IMR-90 (cell line): ENCODE data around the gene KCNE2. TPM values are rescaled to one million over a fixed set of nuclear protein-coding genes. Genes with fewer than 3 reads are reported as not detected.

Experiments used
- ATAC-seq: fragments of 200-7000 bp; cut with Tn5 transposase; 2 replicates; pipeline ENCODE4 v1.9.1; 2020; ENCODE audit warnings: low read depth, mild to moderate bottlenecking, moderate library complexity
- BruUV-seq: library from RNA; stranded (reverse); fragments of 400-500 nt; replicated peaks from 2 replicates; lab custom pipeline; 2021; lab: Mats Ljungman, UMichigan
- CTCF ChIA-PET: fragments of 300-600 bp; formaldehyde crosslinking; extraction: SDS; loops from one replicate; lab custom pipeline; 2021; ENCODE audit warnings: antibody characterized with exemption; lab: Yijun Ruan, JAX
- POLR2A ChIA-PET: fragments of 300-600 bp; sonication (Branson Sonifier 250); formaldehyde crosslinking; loops from one replicate; lab custom pipeline; 2022; ENCODE audit warnings: antibody characterized with exemption; ENCODE audit not compliant: unreplicated experiment; lab: Charles Lee
- DNase-seq: peaks from one replicate; pipeline ENCODE4 v3.0.0; 2013
- H2AFZ ChIP-seq: replicated peaks from 2 replicates; pipeline ENCODE3; 2013; ENCODE audit warnings: low read length, mild to moderate bottlenecking; ENCODE audit not compliant: poor library complexity
- H2AK5ac ChIP-seq: 2 replicates; pipeline ENCODE4 v1.6.1; 2013; ENCODE audit warnings: low read depth, low read length, inconsistent platforms
- H2AK9ac ChIP-seq: replicated peaks from 2 replicates; pipeline ENCODE3; 2013; ENCODE audit warnings: mild to moderate bottlenecking, low read depth, low read length, moderate library complexity; ENCODE audit not compliant: poor library complexity
- H2BK120ac ChIP-seq: 2 replicates; pipeline ENCODE4 v1.6.1; 2013; ENCODE audit warnings: low read depth, low read length, inconsistent platforms
- H2BK15ac ChIP-seq: 3 replicates; pipeline ENCODE4 v1.6.1; 2013; ENCODE audit warnings: low read depth, low read length, inconsistent platforms
- H2BK20ac ChIP-seq: 2 replicates; pipeline ENCODE4 v1.6.1; 2013; ENCODE audit warnings: low read depth, mild to moderate bottlenecking, inconsistent platforms, low read length, moderate library complexity
- H2BK5ac ChIP-seq: 2 replicates; pipeline ENCODE4 v1.6.1; 2013; ENCODE audit warnings: mild to moderate bottlenecking, low read depth, low read length, inconsistent platforms; ENCODE audit not compliant: poor library complexity, severe bottlenecking
- H3K14ac ChIP-seq: replicated peaks from 2 replicates; pipeline ENCODE4 v1.6.1; 2013; ENCODE audit warnings: low read depth, low read length, inconsistent platforms
- H3K18ac ChIP-seq: 2 replicates; pipeline ENCODE4 v1.6.1; 2013; ENCODE audit warnings: low read depth, low read length, control low read depth
- H3K23ac ChIP-seq: 2 replicates; pipeline ENCODE4 v1.6.1; 2013; ENCODE audit warnings: low read depth, low read length, inconsistent platforms
- H3K27ac ChIP-seq: 2 replicates; pipeline ENCODE4 v1.5.1; 2013; ENCODE audit warnings: mild to moderate bottlenecking, control low read depth, low read length; ENCODE audit not compliant: insufficient read depth
- H3K27me3 ChIP-seq: 2 replicates; pipeline ENCODE4 v1.6.1; 2013; ENCODE audit warnings: low read length; ENCODE audit not compliant: control insufficient read depth, insufficient read depth
- H3K36me3 ChIP-seq: 2 replicates; pipeline ENCODE4 v1.6.1; 2013; ENCODE audit warnings: low read length, mixed read lengths; ENCODE audit not compliant: control insufficient read depth, insufficient read depth
- H3K4ac ChIP-seq: 2 replicates; pipeline ENCODE4 v1.6.1; 2013; ENCODE audit warnings: low read depth, low read length, inconsistent platforms
- H3K4me1 ChIP-seq: 2 replicates; pipeline ENCODE4 v1.6.1; 2013; ENCODE audit warnings: low read length, mixed read lengths; ENCODE audit not compliant: control insufficient read depth, insufficient read depth
- H3K4me2 ChIP-seq: 2 replicates; pipeline ENCODE4 v1.6.1; 2013; ENCODE audit warnings: low read depth, mild to moderate bottlenecking, control low read depth, low read length, moderate library complexity
- H3K4me3 ChIP-seq: 2 replicates; pipeline ENCODE4 v1.5.1; 2013; ENCODE audit warnings: low read depth, mild to moderate bottlenecking, control low read depth, low read length, moderate library complexity; ENCODE audit not compliant: insufficient read depth
- H3K56ac ChIP-seq: 2 replicates; pipeline ENCODE4 v1.6.1; 2013; ENCODE audit warnings: low read length, inconsistent platforms; ENCODE audit not compliant: insufficient read depth; ENCODE audit errors: extremely low read depth
- H3K79me1 ChIP-seq, 2 experiments: 2 replicates each; pipeline ENCODE4 v1.6.1; 2013; ENCODE audit warnings: low read length in 2 of 2, inconsistent platforms in 1 of 2, low read depth in 1 of 2
- H3K9ac ChIP-seq: 2 replicates; pipeline ENCODE4 v1.6.1; 2013; ENCODE audit warnings: low read depth, low read length, control low read depth
- H3K9me1 ChIP-seq: 2 replicates; pipeline ENCODE4 v1.6.1; 2013; ENCODE audit warnings: low read length, inconsistent platforms; ENCODE audit not compliant: insufficient read depth
- H3K9me3 ChIP-seq: 2 replicates; pipeline ENCODE4 v1.6.1; 2013; ENCODE audit warnings: low read length; ENCODE audit not compliant: control insufficient read depth, insufficient read depth
- H4K20me1 ChIP-seq: 2 replicates; pipeline ENCODE4 v1.6.1; 2013; ENCODE audit warnings: low read length, inconsistent platforms; ENCODE audit not compliant: insufficient read depth
- H4K5ac ChIP-seq: 2 replicates; pipeline ENCODE4 v1.6.1; 2013; ENCODE audit warnings: mild to moderate bottlenecking, low read depth, low read length, control low read depth
- H4K8ac ChIP-seq, 2 experiments: 2 replicates each; pipeline ENCODE4 v1.6.1; 2013; ENCODE audit warnings: low read depth in 2 of 2, low read length in 2 of 2, control low read depth in 1 of 2, inconsistent platforms in 1 of 2
- H4K91ac ChIP-seq: 2 replicates; pipeline ENCODE4 v1.6.1; 2013; ENCODE audit warnings: low read depth, low read length, inconsistent platforms; ENCODE audit not compliant: insufficient read depth
- BHLHE40 ChIP-seq: fragments of 150-350 bp; IDR thresholded peaks from 2 replicates; pipeline ENCODE4 v1.6.1; 2016; ENCODE audit warnings: mild to moderate bottlenecking, low read depth, low read length
- CEBPB ChIP-seq: IDR thresholded peaks from 2 replicates; pipeline ENCODE4 v1.6.1; 2012; ENCODE audit warnings: low read depth, low read length, improper control_type of control experiment
- CHD1 ChIP-seq: IDR thresholded peaks from 2 replicates; pipeline ENCODE4 v1.6.1; 2012; ENCODE audit warnings: low read depth, low read length, improper control_type of control experiment
- ELK1 ChIP-seq: fragments of 150-350 bp; IDR thresholded peaks from 2 replicates; pipeline ENCODE4 v1.6.1; 2016; ENCODE audit warnings: low read depth, mild to moderate bottlenecking, low read length, moderate library complexity, borderline replicate concordance
- FOS ChIP-seq: fragments of 150-350 bp; IDR thresholded peaks from 2 replicates; pipeline ENCODE4 v1.6.1; 2016; ENCODE audit warnings: low read depth, low read length
- MAFK ChIP-seq: IDR thresholded peaks from 2 replicates; pipeline ENCODE4 v1.6.1; 2012; ENCODE audit warnings: low read depth, low read length, improper control_type of control experiment
- MAZ ChIP-seq: IDR thresholded peaks from 2 replicates; pipeline ENCODE4 v1.6.1; 2012; ENCODE audit warnings: low read depth, mild to moderate bottlenecking, low read length, improper control_type of control experiment, moderate library complexity, borderline replicate concordance
- MXI1 ChIP-seq: IDR thresholded peaks from 2 replicates; pipeline ENCODE4 v1.6.1; 2012; ENCODE audit warnings: low read depth, mild to moderate bottlenecking, low read length, moderate library complexity, borderline replicate concordance
- NFE2L2 ChIP-seq: fragments of 150-350 bp; IDR thresholded peaks from 2 replicates; pipeline ENCODE4 v1.6.1; 2016; ENCODE audit warnings: low read depth, mild to moderate bottlenecking, low read length
- POLR2A ChIP-seq: IDR thresholded peaks from 2 replicates; pipeline ENCODE4 v1.6.1; 2012; ENCODE audit warnings: mild to moderate bottlenecking, low read depth, low read length
- RAD21 ChIP-seq: IDR thresholded peaks from 2 replicates; pipeline ENCODE4 v1.6.1; 2012; ENCODE audit warnings: low read length, improper control_type of control experiment
- RCOR1 ChIP-seq: IDR thresholded peaks from 2 replicates; pipeline ENCODE4 v1.6.1; 2012; ENCODE audit warnings: mild to moderate bottlenecking, low read length, improper control_type of control experiment; ENCODE audit not compliant: insufficient replicate concordance
- RFX5 ChIP-seq: IDR thresholded peaks from 2 replicates; pipeline ENCODE4 v1.8.0; 2012; ENCODE audit warnings: low read depth, mild to moderate bottlenecking, low read length, moderate library complexity
- SMC3 ChIP-seq: fragments of 150-350 bp; IDR thresholded peaks from 2 replicates; pipeline ENCODE4 v1.6.1; 2016; ENCODE audit warnings: low read depth, mild to moderate bottlenecking, antibody characterized with exemption, low read length, moderate library complexity
- WGBS, 2 experiments: methylation state at CpG; one replicate each; pipeline versions ENCODE4 v1.1.5 to v1.1.7; 2013; ENCODE audit warnings: missing lambda C conversion rate in 2 of 2; ENCODE audit not compliant: insufficient read length in 1 of 2; ENCODE audit errors: extremely low coverage in 2 of 2; 5-methylcytosine and 5-hydroxymethylcytosine counted together
- dilution Hi-C: fragments of 300-500 bp; cut with HindIII; formaldehyde crosslinking; loops from one replicate; pipeline ENCODE4 v1.14.3; 2018; ENCODE audit warnings: low sequenced_read_pairs; ENCODE audit not compliant: unreplicated experiment
- in situ Hi-C: fragments of 300-500 bp; cut with MboI; formaldehyde crosslinking; loops from 3 replicates; pipeline ENCODE4 v1.14.3; 2019; ENCODE audit warnings: low sequenced_read_pairs, inconsistent platforms, mixed read lengths
- intact Hi-C: fragments of 100-400 bp; cut with micrococcal nuclease; formaldehyde crosslinking; loops from 2 replicates; pipeline ENCODE4 v1.10.0; 2022
- polyA plus RNA-seq, 3 experiments: library from polyadenylated mRNA; depleted of rRNA; stranded (reverse); fragments of >200 nt; gene quantifications; 2 replicates each; pipeline ENCODE4 v1.2.3, GENCODE V29; 2012; ENCODE audit warnings: low replicate concordance in 1 of 3
- total RNA-seq: library from RNA; depleted of rRNA; stranded (reverse); fragments of >200 nt; gene quantifications from 2 replicates; pipeline ENCODE4 v1.2.3, GENCODE V29; 2012
- TF ChIP-seq, protein P1 (sequence below): conservative IDR thresholded peaks from 2 replicates; pipeline ENCODE4 v1.5.1; 2012; ENCODE audit warnings: mild to moderate bottlenecking, low read depth, low read length, improper control_type of control experiment
- TF ChIP-seq, protein P2 (sequence below): fragments of 150-350 bp; IDR thresholded peaks from 2 replicates; pipeline ENCODE4 v1.6.1; 2017; ENCODE audit warnings: mild to moderate bottlenecking, antibody characterized with exemption, low read length, low read depth

Gene KCNE2
- total and polyA plus RNA-seq, 2 of the 4 experiments (the other 2 are of a cell fraction) = not detected

DNA sequence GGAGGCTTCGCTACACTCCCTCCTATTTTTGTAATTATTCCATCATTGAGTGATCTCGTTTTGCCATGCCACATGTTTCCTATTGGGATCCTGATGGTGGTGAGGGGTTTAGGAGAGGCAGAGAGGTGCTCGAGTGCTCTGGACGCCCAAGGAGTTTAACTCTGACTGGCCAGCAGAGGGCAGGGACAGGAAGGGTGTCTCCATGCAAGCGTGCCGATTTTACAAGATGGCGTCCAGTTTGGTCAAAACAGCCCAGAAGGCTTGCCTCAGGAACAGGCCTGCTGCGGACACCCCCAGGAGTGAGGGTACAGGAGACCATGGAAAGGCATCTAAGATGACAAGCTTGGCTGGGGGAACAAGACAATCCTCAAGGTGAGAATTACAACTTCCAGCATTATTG is 33.8 kb upstream of the KCNE2 start:
- no CpG with 5 or more reads among the region's 8 CpGs for WGBS, 2 experiments
- Histone ChIP-seq H4K8ac (no peak overlapping the region), H2BK20ac (no peak overlapping the region), H3K4ac (no peak overlapping the region), H3K4me3 (no peak overlapping the region), H3K9me1 (no peaks in the 10 kb centered on the region; the same call in 1 of the 2 replicates), H3K36me3 (no peaks in the 10 kb centered on the region), H3K56ac (no peak overlapping the region), H3K4me1 (peaks cover 7% of the 10 kb centered on the region), H3K14ac (no peak overlapping the region), H2AK9ac (no peak overlapping the region), H3K23ac (no peak overlapping the region), H4K5ac (no peak overlapping the region), H2BK5ac (no peak overlapping the region), H2AFZ (no peak overlapping the region), H4K20me1 (no peaks in the 10 kb centered on the region), H2AK5ac (no peak overlapping the region), H2BK15ac (no peak overlapping the region), H4K91ac (no peak overlapping the region), H3K27me3 (peaks cover 19% of the 10 kb centered on the region), H2BK120ac (no peak overlapping the region), H3K18ac (no peak overlapping the region), H3K9ac (no peak overlapping the region), H3K9me3 (no peaks in the 10 kb centered on the region), H3K79me1 (no peaks in the 10 kb centered on the region), H3K27ac (no peak overlapping the region), H3K4me2 (no peak overlapping the region)
- TF ChIP-seq RFX5 = no peak
- no peak for TF ChIP-seq MAFK
- TF ChIP-seq NFE2L2 = no peak
- no peak for TF ChIP-seq BHLHE40
- TF ChIP-seq POLR2A = no peak
- TF ChIP-seq ELK1 = no peak
- TF ChIP-seq CHD1 = no peak
- TF ChIP-seq SMC3 = no peak
- TF ChIP-seq MAZ = no peak
- TF ChIP-seq RAD21 = no peak
- no peak for TF ChIP-seq RCOR1
- no peak for TF ChIP-seq MXI1
- TF ChIP-seq, protein P1, sequence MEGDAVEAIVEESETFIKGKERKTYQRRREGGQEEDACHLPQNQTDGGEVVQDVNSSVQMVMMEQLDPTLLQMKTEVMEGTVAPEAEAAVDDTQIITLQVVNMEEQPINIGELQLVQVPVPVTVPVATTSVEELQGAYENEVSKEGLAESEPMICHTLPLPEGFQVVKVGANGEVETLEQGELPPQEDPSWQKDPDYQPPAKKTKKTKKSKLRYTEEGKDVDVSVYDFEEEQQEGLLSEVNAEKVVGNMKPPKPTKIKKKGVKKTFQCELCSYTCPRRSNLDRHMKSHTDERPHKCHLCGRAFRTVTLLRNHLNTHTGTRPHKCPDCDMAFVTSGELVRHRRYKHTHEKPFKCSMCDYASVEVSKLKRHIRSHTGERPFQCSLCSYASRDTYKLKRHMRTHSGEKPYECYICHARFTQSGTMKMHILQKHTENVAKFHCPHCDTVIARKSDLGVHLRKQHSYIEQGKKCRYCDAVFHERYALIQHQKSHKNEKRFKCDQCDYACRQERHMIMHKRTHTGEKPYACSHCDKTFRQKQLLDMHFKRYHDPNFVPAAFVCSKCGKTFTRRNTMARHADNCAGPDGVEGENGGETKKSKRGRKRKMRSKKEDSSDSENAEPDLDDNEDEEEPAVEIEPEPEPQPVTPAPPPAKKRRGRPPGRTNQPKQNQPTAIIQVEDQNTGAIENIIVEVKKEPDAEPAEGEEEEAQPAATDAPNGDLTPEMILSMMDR = no peak
- TF ChIP-seq, protein P2, sequence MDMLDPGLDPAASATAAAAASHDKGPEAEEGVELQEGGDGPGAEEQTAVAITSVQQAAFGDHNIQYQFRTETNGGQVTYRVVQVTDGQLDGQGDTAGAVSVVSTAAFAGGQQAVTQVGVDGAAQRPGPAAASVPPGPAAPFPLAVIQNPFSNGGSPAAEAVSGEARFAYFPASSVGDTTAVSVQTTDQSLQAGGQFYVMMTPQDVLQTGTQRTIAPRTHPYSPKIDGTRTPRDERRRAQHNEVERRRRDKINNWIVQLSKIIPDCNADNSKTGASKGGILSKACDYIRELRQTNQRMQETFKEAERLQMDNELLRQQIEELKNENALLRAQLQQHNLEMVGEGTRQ = no peak
- TF ChIP-seq CEBPB = no peak
- TF ChIP-seq FOS = no peak
- intact Hi-C loops (no loop called here), in situ Hi-C loops (no loop called here), dilution Hi-C loops (no loop called here)
- BruUV-seq = no TSS peak
- ATAC-seq = no peak
- ChIA-PET CTCF (no interaction called here), POLR2A (interaction anchor here (0.6 kb wide), 1 partner anchor 398 kb away, joined by 3 read pairs; no protein-coding TSS in a partner anchor)
- DNase-seq = no peak
